Fibroblast of lung (primary cell): ENCODE data around the gene POMT1. TPM values are rescaled to one million over a fixed set of nuclear protein-coding genes. Genes with fewer than 3 reads are reported as not detected.

Experiments used
- DNase-seq, 2 donors: peaks; one replicate each; pipeline versions ENCODE4 v3.0.0 to v3.0.0-alpha.2; 2010; ENCODE audit warnings: low read depth in 2 of 2
- H2AFZ ChIP-seq: 2 replicates; pipeline ENCODE4 v1.5.1; 2012; ENCODE audit warnings: low read length, control low read depth, inconsistent platforms
- H3K27ac ChIP-seq: 2 replicates; pipeline ENCODE4 v1.5.1; 2011; ENCODE audit warnings: low read length, control low read depth; ENCODE audit not compliant: insufficient read depth
- H3K27me3 ChIP-seq: 2 replicates; pipeline ENCODE4 v1.5.1; 2011; ENCODE audit warnings: mild to moderate bottlenecking, low read length; ENCODE audit not compliant: control insufficient read depth, insufficient read depth
- H3K36me3 ChIP-seq: 2 replicates; pipeline ENCODE4 v1.5.1; 2011; ENCODE audit warnings: low read length; ENCODE audit not compliant: control insufficient read depth, insufficient read depth
- H3K4me1 ChIP-seq: 2 replicates; pipeline ENCODE4 v1.5.1; 2011; ENCODE audit warnings: low read length; ENCODE audit not compliant: control insufficient read depth, insufficient read depth; ENCODE audit errors: extremely low read depth
- H3K4me2 ChIP-seq: 2 replicates; pipeline ENCODE4 v1.5.1; 2011; ENCODE audit warnings: low read length, control low read depth; ENCODE audit not compliant: insufficient read depth; ENCODE audit errors: extremely low read depth
- H3K4me3 ChIP-seq, 4 experiments: fragments of 200-600 bp in 1 of 4; sonication (generic) in 1 of 4; replicated peaks in 1 of 4; 2 replicates each; pipeline ENCODE4 v1.5.1; 2011 to 2016; ENCODE audit warnings: low read length in 4 of 4, low read depth in 3 of 4, mild to moderate bottlenecking in 3 of 4, control low read depth in 2 of 4, inconsistent platforms in 1 of 4, mixed read lengths in 1 of 4; ENCODE audit not compliant: insufficient read depth in 1 of 4; ENCODE audit errors: control extremely low read depth in 1 of 4
- H3K79me2 ChIP-seq: 2 replicates; pipeline ENCODE4 v1.5.1; 2012; ENCODE audit warnings: mild to moderate bottlenecking, low read length, inconsistent platforms; ENCODE audit not compliant: control insufficient read depth, insufficient read depth
- H3K9ac ChIP-seq: 2 replicates; pipeline ENCODE4 v1.5.1; 2011; ENCODE audit warnings: mild to moderate bottlenecking, low read length, control low read depth; ENCODE audit not compliant: insufficient read depth
- H3K9me3 ChIP-seq: 2 replicates; pipeline ENCODE4 v1.5.1; 2012; ENCODE audit warnings: low read depth, low read length; ENCODE audit not compliant: control insufficient read depth, insufficient read depth
- H4K20me1 ChIP-seq: 2 replicates; pipeline ENCODE4 v1.5.1; 2011; ENCODE audit warnings: low read length; ENCODE audit not compliant: control insufficient read depth, insufficient read depth; ENCODE audit errors: extremely low read depth
- EZH2 ChIP-seq: IDR thresholded peaks from 2 replicates; pipeline ENCODE4 v1.5.1; 2012; ENCODE audit warnings: low read length, control low read depth, mild to moderate bottlenecking; ENCODE audit errors: missing control alignments
- polyA plus RNA-seq, 2 donors: library from polyadenylated mRNA; depleted of rRNA in 1 of 2; stranded (reverse) in 1 of 2; unstranded in 1 of 2; fragments of >200 nt; gene quantifications; 2 replicates each; pipeline ENCODE4 v1.2.1, GENCODE V29; 2011 to 2012; ENCODE audit warnings: missing spikeins in 1 of 2
- total RNA-seq: library from RNA; depleted of rRNA; stranded (reverse); fragments of >200 nt; gene quantifications from 2 replicates; pipeline ENCODE4 v1.2.1, GENCODE V29; 2014
- TF ChIP-seq, protein P1 (sequence below), 2 donors: IDR thresholded peaks in 1 of 2; conservative IDR thresholded peaks in 1 of 2; 1 replicate in 1 of 2; 2 replicates in 1 of 2; pipeline ENCODE4 v1.5.1; 2011 to 2012; ENCODE audit warnings: low read length in 2 of 2, control low read depth in 1 of 2, inconsistent platforms in 1 of 2, low read depth in 1 of 2, mild to moderate bottlenecking in 1 of 2

Gene POMT1
- total and polyA plus RNA-seq, 2 donors (not counting 1 experiment from before 2014, with no cell fraction given), result 17.7 to 36.7 TPM

- peaks cover 3% of the 10 kb centered on the region for H3K79me2 ChIP-seq
- H3K27ac ChIP-seq, result no peak overlapping the region
- DNase-seq, result peak; percentile 16 to 17
- no peak overlapping the region for H3K9ac ChIP-seq
- peaks cover 36% of the 10 kb centered on the region for H3K36me3 ChIP-seq
- no peaks in the 10 kb centered on the region for H4K20me1 ChIP-seq
- TF ChIP-seq, protein P1, sequence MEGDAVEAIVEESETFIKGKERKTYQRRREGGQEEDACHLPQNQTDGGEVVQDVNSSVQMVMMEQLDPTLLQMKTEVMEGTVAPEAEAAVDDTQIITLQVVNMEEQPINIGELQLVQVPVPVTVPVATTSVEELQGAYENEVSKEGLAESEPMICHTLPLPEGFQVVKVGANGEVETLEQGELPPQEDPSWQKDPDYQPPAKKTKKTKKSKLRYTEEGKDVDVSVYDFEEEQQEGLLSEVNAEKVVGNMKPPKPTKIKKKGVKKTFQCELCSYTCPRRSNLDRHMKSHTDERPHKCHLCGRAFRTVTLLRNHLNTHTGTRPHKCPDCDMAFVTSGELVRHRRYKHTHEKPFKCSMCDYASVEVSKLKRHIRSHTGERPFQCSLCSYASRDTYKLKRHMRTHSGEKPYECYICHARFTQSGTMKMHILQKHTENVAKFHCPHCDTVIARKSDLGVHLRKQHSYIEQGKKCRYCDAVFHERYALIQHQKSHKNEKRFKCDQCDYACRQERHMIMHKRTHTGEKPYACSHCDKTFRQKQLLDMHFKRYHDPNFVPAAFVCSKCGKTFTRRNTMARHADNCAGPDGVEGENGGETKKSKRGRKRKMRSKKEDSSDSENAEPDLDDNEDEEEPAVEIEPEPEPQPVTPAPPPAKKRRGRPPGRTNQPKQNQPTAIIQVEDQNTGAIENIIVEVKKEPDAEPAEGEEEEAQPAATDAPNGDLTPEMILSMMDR (conservative IDR thresholded peaks at IDR 0.05 in 1 of 2, IDR thresholded peaks at IDR 0.05 in 1 of 2; ENCODE audit: low read depth in 1 of 2, low read length in 2 of 2), result no peak
- no peak for TF ChIP-seq EZH2
- no peak overlapping the region for H2AFZ ChIP-seq
- no peak overlapping the region for H3K4me2 ChIP-seq
- no peak overlapping the region for H3K4me3 ChIP-seq
- H3K27me3 ChIP-seq, result no peaks in the 10 kb centered on the region
- no peaks in the 10 kb centered on the region for H3K4me1 ChIP-seq
- H3K9me3 ChIP-seq, result no peaks in the 10 kb centered on the region
Observed at GRCh38 chr9:131524665-131525315, 22.1 kb downstream of the POMT1 start.

- H3K9ac ChIP-seq, result no peak overlapping the region
- no peaks in the 10 kb centered on the region for H3K9me3 ChIP-seq
- no peak overlapping the region for H3K27ac ChIP-seq
- peaks cover 11% of the 10 kb centered on the region for H3K79me2 ChIP-seq
- no peak for DNase-seq
- H4K20me1 ChIP-seq, result no peaks in the 10 kb centered on the region
- H3K36me3 ChIP-seq, result peaks cover 32% of the 10 kb centered on the region
- peaks cover 2% of the 10 kb centered on the region for H3K4me1 ChIP-seq
- H2AFZ ChIP-seq, result no peak overlapping the region
- no peaks in the 10 kb centered on the region for H3K27me3 ChIP-seq
- no peak overlapping the region for H3K4me3 ChIP-seq
- TF ChIP-seq, protein P1 (conservative IDR thresholded peaks at IDR 0.05 in 1 of 2, IDR thresholded peaks at IDR 0.05 in 1 of 2; ENCODE audit: low read depth in 1 of 2, low read length in 2 of 2), result no peak
- TF ChIP-seq EZH2, result no peak
- H3K4me2 ChIP-seq, result no peak overlapping the region
Observed at GRCh38 chr9:131525643-131526565, 23.2 kb downstream of the POMT1 start.

- no peak overlapping the region for H2AFZ ChIP-seq
- H3K4me1 ChIP-seq, result peaks cover 2% of the 10 kb centered on the region
- peaks cover 26% of the 10 kb centered on the region for H3K36me3 ChIP-seq
- H3K27ac ChIP-seq, result no peak overlapping the region
- H3K27me3 ChIP-seq, result no peaks in the 10 kb centered on the region
- H3K9ac ChIP-seq, result no peak overlapping the region
- H3K4me3 ChIP-seq, result no peak overlapping the region
- no peak overlapping the region for H3K4me2 ChIP-seq
- no peaks in the 10 kb centered on the region for H3K9me3 ChIP-seq
- peaks cover 12% of the 10 kb centered on the region for H3K79me2 ChIP-seq
- TF ChIP-seq EZH2, result no peak
- TF ChIP-seq, protein P1 (conservative IDR thresholded peaks at IDR 0.05 in 1 of 2, IDR thresholded peaks at IDR 0.05 in 1 of 2; ENCODE audit: low read depth in 1 of 2, low read length in 2 of 2), result no peak
- DNase-seq, result no peak
- no peaks in the 10 kb centered on the region for H4K20me1 ChIP-seq
Observed at GRCh38 chr9:131528186-131528585, 25.5 kb downstream of the POMT1 start.
